WTC11 (cell line): Measurements from ENCODE around the gene TXNL4A. TPM values are rescaled to one million over a fixed set of nuclear protein-coding genes. Genes with fewer than 3 reads are reported as not detected.

ENCODE experiments used
- ATAC-seq: fragments of 200-7000 bp; cut with Tn5 transposase; 2 replicates; pipeline ENCODE4 v1.10.0; 2021; ENCODE audit warnings: mild to moderate bottlenecking, moderate library complexity
- CTCF ChIA-PET: fragments of 300-600 bp; sonication (Branson Sonifier 250); formaldehyde crosslinking; loops from one replicate; lab custom pipeline; 2021; ENCODE audit warnings: antibody characterized with exemption; lab: Charles Lee
- POLR2A ChIA-PET: fragments of 350-600 bp; sonication (Branson Sonifier 250); formaldehyde crosslinking; loops from one replicate; lab custom pipeline; 2021; ENCODE audit warnings: antibody characterized with exemption; lab: Charles Lee
- DNase-seq: peaks from one replicate; pipeline ENCODE4 v3.0.0; 2021; ENCODE audit warnings: low spot score
- H3K27ac Mint-ChIP-seq: 2 replicates; pipeline ENCODE4 v1.8.0; 2021; ENCODE audit warnings: mixed read lengths
- H3K27me3 Mint-ChIP-seq: 2 replicates; pipeline ENCODE4 v1.8.0; 2021; ENCODE audit warnings: low read depth, mild to moderate bottlenecking, moderate library complexity, mixed read lengths
- H3K36me3 Mint-ChIP-seq: 2 replicates; pipeline ENCODE4 v1.8.0; 2021; ENCODE audit warnings: mixed read lengths
- H3K4me1 Mint-ChIP-seq: 2 replicates; pipeline ENCODE4 v1.8.0; 2022; ENCODE audit warnings: mixed read lengths
- H3K4me3 Mint-ChIP-seq: 2 replicates; pipeline ENCODE4 v1.8.0; 2021; ENCODE audit warnings: mild to moderate bottlenecking, moderate library complexity, mixed read lengths
- H3K9me3 Mint-ChIP-seq: 2 replicates; pipeline ENCODE4 v1.8.0; 2021; ENCODE audit warnings: mixed read lengths
- AFF4 ChIP-seq: sonication (generic); formaldehyde crosslinking; IDR thresholded peaks from 2 replicates; pipeline ENCODE4 v1.8.1; 2023; ENCODE audit warnings: mild to moderate bottlenecking, missing genetic modification reagents, borderline replicate concordance
- AR ChIP-seq: fragments of 250-450 bp; sonication (Bioruptor Pico); IDR thresholded peaks from 2 replicates; pipeline ENCODE4 v1.9.0; 2021; ENCODE audit warnings: mild to moderate bottlenecking
- ATF1 ChIP-seq: sonication (generic); formaldehyde crosslinking; IDR thresholded peaks from 2 replicates; pipeline ENCODE4 v1.8.1; 2023; ENCODE audit warnings: mild to moderate bottlenecking, moderate library complexity, missing genetic modification reagents
- CBFB ChIP-seq: sonication (generic); formaldehyde crosslinking; IDR thresholded peaks from 2 replicates; pipeline ENCODE4 v1.8.1; 2022; ENCODE audit warnings: mild to moderate bottlenecking, low read depth, missing genetic modification reagents
- CDX4 ChIP-seq: fragments of 250-450 bp; sonication (Bioruptor Pico); IDR thresholded peaks from 2 replicates; pipeline ENCODE4 v1.9.0; 2021; ENCODE audit warnings: moderate library complexity, mild to moderate bottlenecking, inconsistent platforms, borderline replicate concordance
- CTCF ChIP-seq: fragments of 200-600 bp; IDR thresholded peaks from 2 replicates; pipeline ENCODE4 v1.8.0; 2022; ENCODE audit warnings: antibody characterized with exemption
- ETV6 ChIP-seq: sonication (generic); formaldehyde crosslinking; IDR thresholded peaks from 2 replicates; pipeline ENCODE4 v1.8.1; 2022; ENCODE audit warnings: mild to moderate bottlenecking, missing genetic modification reagents
- GABPB1 ChIP-seq: sonication (generic); formaldehyde crosslinking; IDR thresholded peaks from 2 replicates; pipeline ENCODE4 v1.8.1; 2023; ENCODE audit warnings: mild to moderate bottlenecking, missing genetic modification reagents
- KAT7 ChIP-seq: sonication (generic); formaldehyde crosslinking; IDR thresholded peaks from 2 replicates; pipeline ENCODE4 v1.8.1; 2023; ENCODE audit warnings: missing genetic modification reagents, mild to moderate bottlenecking, borderline replicate concordance
- MYBL2 ChIP-seq: sonication (generic); formaldehyde crosslinking; IDR thresholded peaks from 2 replicates; pipeline ENCODE4 v1.8.1; 2023; ENCODE audit warnings: mild to moderate bottlenecking, moderate library complexity, missing genetic modification reagents
- NR1H2 ChIP-seq: sonication (generic); formaldehyde crosslinking; IDR thresholded peaks from 2 replicates; pipeline ENCODE4 v1.9.0; 2021; ENCODE audit warnings: mild to moderate bottlenecking, moderate library complexity, missing genetic modification reagents
- PRRX2 ChIP-seq: fragments of 250-450 bp; sonication (Bioruptor Pico); IDR thresholded peaks from 2 replicates; pipeline ENCODE4 v1.8.0; 2021; ENCODE audit warnings: mild to moderate bottlenecking
- TEAD4 ChIP-seq: sonication (generic); formaldehyde crosslinking; IDR thresholded peaks from 2 replicates; pipeline ENCODE4 v1.8.0; 2022; ENCODE audit warnings: mild to moderate bottlenecking, missing genetic modification reagents
- ZNF281 ChIP-seq: sonication (generic); formaldehyde crosslinking; IDR thresholded peaks from 2 replicates; pipeline ENCODE4 v1.8.0; 2023; ENCODE audit warnings: mild to moderate bottlenecking, missing genetic modification reagents
- ZNF396 ChIP-seq: fragments of 250-450 bp; sonication (Bioruptor Pico); IDR thresholded peaks from 2 replicates; pipeline ENCODE4 v1.8.0; 2021; ENCODE audit warnings: mild to moderate bottlenecking, moderate library complexity, borderline replicate concordance
- ZNF512 ChIP-seq: sonication (generic); formaldehyde crosslinking; IDR thresholded peaks from 2 replicates; pipeline ENCODE4 v1.8.1; 2022; ENCODE audit warnings: missing genetic modification reagents, borderline replicate concordance
- total RNA-seq: library from RNA; stranded (reverse); gene quantifications from 3 replicates; pipeline ENCODE4 v1.2.3, GENCODE V29; 2021

TXNL4A gene
- total RNA-seq, 1 experiment from 2014 or later, result 157 TPM

GRCh38 chr18:79972720-79973119, 15.6 kb downstream of the TXNL4A start:
- ATAC-seq (no peak), DNase-seq (no peak)
- Mint-ChIP-seq H3K36me3 (peaks cover 58% of the 10 kb centered on the region), H3K27ac (no peak overlapping the region), H3K4me1 (no peaks in the 10 kb centered on the region)
- TF ChIP-seq AR (CRISPR knock-in tag), result no peak
- no peak for TF ChIP-seq PRRX2 (CRISPR knock-in tag)
- no peak for TF ChIP-seq CTCF
- no peak for TF ChIP-seq GABPB1 (CRISPR knock-in tag)
- TF ChIP-seq AFF4 (CRISPR knock-in tag), result no peak
- no peak for TF ChIP-seq ETV6 (CRISPR knock-in tag)
- TF ChIP-seq NR1H2 (CRISPR knock-in tag), result no peak
- no peak for TF ChIP-seq ZNF396 (CRISPR knock-in tag)
- no peak for TF ChIP-seq CBFB (CRISPR knock-in tag)
- TF ChIP-seq ATF1, result no peak
- no peak for TF ChIP-seq CDX4 (CRISPR knock-in tag)
- TF ChIP-seq ZNF281 (CRISPR knock-in tag), result no peak
- TF ChIP-seq MYBL2 (CRISPR knock-in tag), result no peak
- no peak for TF ChIP-seq KAT7 (CRISPR knock-in tag)
- no peak for TF ChIP-seq TEAD4 (CRISPR knock-in tag)
- TF ChIP-seq ZNF512 (CRISPR knock-in tag), result no peak
- TF ChIP-seq, all 79 proteins: peak for 0
- ChIA-PET POLR2A (no interaction called here), CTCF (no interaction called here)
- Mint-ChIP-seq H3K9me3 (no peaks in the 10 kb centered on the region), H3K27me3 (no peaks in the 10 kb centered on the region), H3K4me3 (no peak overlapping the region)
